Endothelial cell of umbilical vein (primary cell): Measurements from ENCODE around the gene VPREB1.
"Not testable (repeated sequence)": the region's sequence is repeated elsewhere in the genome, so short reads cannot be mapped to it uniquely, and the experiment has no call there.

ENCODE experiments used
- EZH2 ChIP-seq: IDR thresholded peaks from 2 replicates; pipeline ENCODE4 v1.6.1; 2012; ENCODE audit warnings: borderline replicate concordance, low read depth, mild to moderate bottlenecking, moderate library complexity, low read length, inconsistent platforms; ENCODE audit not compliant: severe bottlenecking
- FOS ChIP-seq: IDR thresholded peaks from 2 replicates; pipeline ENCODE4 v1.6.1; 2011; ENCODE audit warnings: mild to moderate bottlenecking, low read length, moderate library complexity, borderline replicate concordance; ENCODE audit not compliant: insufficient read depth
- GATA2 ChIP-seq: IDR thresholded peaks from 2 replicates; pipeline ENCODE4 v1.7.0; 2011; ENCODE audit warnings: low read depth, mild to moderate bottlenecking, moderate library complexity, mixed read lengths, low read length; ENCODE audit not compliant: insufficient read length, insufficient read depth
- JUN ChIP-seq: IDR thresholded peaks from 2 replicates; pipeline ENCODE4 v1.6.1; 2011; ENCODE audit warnings: borderline replicate concordance, low read depth; ENCODE audit not compliant: insufficient read length, insufficient read depth
- MAX ChIP-seq: IDR thresholded peaks from 2 replicates; pipeline ENCODE4 v1.6.1; 2011; ENCODE audit not compliant: insufficient read depth, insufficient read length
- POLR2A ChIP-seq: IDR thresholded peaks from 2 replicates; pipeline ENCODE4 v1.6.1; 2012; ENCODE audit warnings: low read depth, mild to moderate bottlenecking, control low read depth, low read length
- POLR2AphosphoS5 ChIP-seq: IDR thresholded peaks from 2 replicates; pipeline ENCODE4 v1.6.1; 2012; ENCODE audit warnings: low read depth, mild to moderate bottlenecking, control low read depth, low read length, moderate library complexity; ENCODE audit not compliant: insufficient read depth
- TF ChIP-seq, protein P1 (sequence below), 2 donors: IDR thresholded peaks; 1 replicate in 1 of 2; 2 replicates in 1 of 2; pipeline ENCODE4 v1.5.1; 2011; ENCODE audit warnings: low read length in 2 of 2, mild to moderate bottlenecking in 2 of 2, moderate library complexity in 2 of 2, control low read depth in 1 of 2, inconsistent platforms in 1 of 2, low read depth in 1 of 2; ENCODE audit not compliant: insufficient read depth in 1 of 2; ENCODE audit errors: extremely low read depth in 1 of 2

DNA sequence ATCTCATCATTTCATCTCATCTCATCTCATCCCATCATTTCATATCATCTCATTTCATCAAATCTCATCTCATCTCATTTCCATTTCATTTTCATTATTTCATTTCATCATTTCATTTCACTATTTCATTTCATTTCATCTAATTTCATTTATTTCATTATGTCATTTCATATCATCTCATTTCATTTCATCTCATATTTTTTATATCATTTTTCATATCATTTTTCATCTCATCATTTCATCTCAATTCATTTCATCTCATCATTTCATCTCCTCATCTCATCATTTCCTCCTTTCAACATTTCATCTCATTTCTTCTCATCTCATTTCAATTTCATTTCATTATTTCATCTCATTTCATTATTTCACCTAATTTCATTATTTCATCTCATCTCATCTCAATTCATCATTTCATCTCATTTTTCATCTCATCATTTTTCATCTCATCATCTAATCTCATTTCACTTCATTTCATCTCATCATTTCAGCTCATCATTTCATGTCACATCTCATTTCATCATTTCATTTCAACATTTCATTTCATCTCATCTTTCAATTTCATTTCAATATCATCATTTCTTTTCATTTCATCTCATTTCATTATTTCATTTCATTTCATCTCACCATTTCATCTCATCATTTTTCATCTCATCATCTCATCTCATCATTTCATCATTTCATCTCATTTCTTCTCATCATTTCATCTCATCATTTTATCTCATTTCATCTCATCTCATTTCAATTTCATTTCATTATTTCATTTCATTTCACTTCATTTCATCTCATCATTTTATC is 40.6 kb downstream of the VPREB1 start:
- TF ChIP-seq GATA2, POLR2A, JUN, FOS, MAX, EZH2, POLR2AphosphoS5: not testable (repeated sequence)
- TF ChIP-seq, protein P1, sequence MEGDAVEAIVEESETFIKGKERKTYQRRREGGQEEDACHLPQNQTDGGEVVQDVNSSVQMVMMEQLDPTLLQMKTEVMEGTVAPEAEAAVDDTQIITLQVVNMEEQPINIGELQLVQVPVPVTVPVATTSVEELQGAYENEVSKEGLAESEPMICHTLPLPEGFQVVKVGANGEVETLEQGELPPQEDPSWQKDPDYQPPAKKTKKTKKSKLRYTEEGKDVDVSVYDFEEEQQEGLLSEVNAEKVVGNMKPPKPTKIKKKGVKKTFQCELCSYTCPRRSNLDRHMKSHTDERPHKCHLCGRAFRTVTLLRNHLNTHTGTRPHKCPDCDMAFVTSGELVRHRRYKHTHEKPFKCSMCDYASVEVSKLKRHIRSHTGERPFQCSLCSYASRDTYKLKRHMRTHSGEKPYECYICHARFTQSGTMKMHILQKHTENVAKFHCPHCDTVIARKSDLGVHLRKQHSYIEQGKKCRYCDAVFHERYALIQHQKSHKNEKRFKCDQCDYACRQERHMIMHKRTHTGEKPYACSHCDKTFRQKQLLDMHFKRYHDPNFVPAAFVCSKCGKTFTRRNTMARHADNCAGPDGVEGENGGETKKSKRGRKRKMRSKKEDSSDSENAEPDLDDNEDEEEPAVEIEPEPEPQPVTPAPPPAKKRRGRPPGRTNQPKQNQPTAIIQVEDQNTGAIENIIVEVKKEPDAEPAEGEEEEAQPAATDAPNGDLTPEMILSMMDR (IDR thresholded peaks at IDR 0.05; ENCODE audit: extremely low read depth in 1 of 2, insufficient read depth in 1 of 2, low read depth in 1 of 2, low read length in 2 of 2) = not testable (repeated sequence)
